HG03066 (cell line): ENCODE data around the gene DENND1A.

Experiments used
- ATAC-seq: cut with Tn5 transposase; IDR thresholded peaks from one replicate; pipeline ENCODE4 v1.9.1; 2021; ENCODE audit warnings: low read depth; ENCODE audit not compliant: unreplicated experiment

The DENND1A gene

GRCh38 chr9:123383512-123384170 lies 546.3 kb downstream of the DENND1A start:
- no peak for ATAC-seq

- ATAC-seq, result no peak
Measured at GRCh38 chr9:123382653-123383511, 547.0 kb downstream of the DENND1A start.

- ATAC-seq, result no peak
Measured at GRCh38 chr9:123380852-123381705, 548.8 kb downstream of the DENND1A start.

- ATAC-seq, result no peak
Measured at GRCh38 chr9:123378956-123379660, 550.8 kb downstream of the DENND1A start.

- ATAC-seq, result no peak
Measured at GRCh38 chr9:123378025-123378424, 551.9 kb downstream of the DENND1A start.

- ATAC-seq, result no peak
Measured at GRCh38 chr9:123377211-123377971, 552.5 kb downstream of the DENND1A start.

- ATAC-seq, result no peak
Measured at GRCh38 chr9:123376218-123377071, 553.5 kb downstream of the DENND1A start.

- ATAC-seq, result no peak
Measured at GRCh38 chr9:123375469-123376132, 554.3 kb downstream of the DENND1A start.

GRCh38 chr9:123373946-123374345 lies 556.0 kb downstream of the DENND1A start:
- ATAC-seq, result no peak

- ATAC-seq, result no peak
Measured at GRCh38 chr9:123373447-123373923, 556.4 kb downstream of the DENND1A start.

- ATAC-seq, result no peak
Measured at GRCh38 chr9:123372766-123373446, 557.0 kb downstream of the DENND1A start.

GRCh38 chr9:123371805-123372590 lies 557.9 kb downstream of the DENND1A start:
- no peak for ATAC-seq

- no peak for ATAC-seq
Measured at GRCh38 chr9:123371228-123371584, 558.7 kb downstream of the DENND1A start.

GRCh38 chr9:123370526-123371227 lies 559.2 kb downstream of the DENND1A start:
- ATAC-seq, result no peak

GRCh38 chr9:123370108-123370507 lies 559.8 kb downstream of the DENND1A start:
- ATAC-seq, result no peak

- ATAC-seq, result no peak
Measured at GRCh38 chr9:123369296-123369695, 560.6 kb downstream of the DENND1A start.
